H1 (cell line): ENCODE data around the gene NANOGP8. TPM values are rescaled to one million over a fixed set of nuclear protein-coding genes. Genes with fewer than 3 reads are reported as not detected.

Experiments
- CTCF ChIA-PET: fragments of 300-600 bp; sonication (Branson Sonifier 250); formaldehyde crosslinking; loops from one replicate; lab custom pipeline; 2021; ENCODE audit not compliant: partially characterized antibody; lab: Charles Lee
- POLR2A ChIA-PET: fragments of 300-600 bp; sonication (Branson Sonifier 250); formaldehyde crosslinking; loops from one replicate; lab custom pipeline; 2021; ENCODE audit warnings: inconsistent platforms; ENCODE audit not compliant: partially characterized antibody; lab: Charles Lee
- DNase-seq, 2 experiments: peaks; one replicate each; pipeline versions ENCODE4 v3.0.0 to v3.0.0-alpha.2; 2010 to 2022; ENCODE audit warnings: low spot score in 2 of 2, low read depth in 1 of 2, mixed read lengths in 1 of 2
- FAIRE-seq: peaks from 2 replicates; lab custom pipeline; 2011; peaks lifted over from hg19 to GRCh38; lab: Jason Lieb, UNC
- H2AFZ ChIP-seq: 2 replicates; pipeline ENCODE4 v1.8.1; 2012; ENCODE audit warnings: low read length, inconsistent platforms
- H2AK5ac ChIP-seq: 2 replicates; pipeline ENCODE4 v1.6.1; 2013; ENCODE audit warnings: low read depth, low read length
- H2BK120ac ChIP-seq: replicated peaks from 2 replicates; pipeline ENCODE3; 2013; ENCODE audit warnings: low read depth, low read length, inconsistent platforms
- H2BK12ac ChIP-seq: 2 replicates; pipeline ENCODE4 v1.6.1; 2013; ENCODE audit warnings: low read depth, low read length
- H2BK15ac ChIP-seq: 2 replicates; pipeline ENCODE4 v1.6.1; 2013; ENCODE audit warnings: low read length
- H2BK20ac ChIP-seq: 2 replicates; pipeline ENCODE4 v1.6.1; 2013; ENCODE audit warnings: low read length
- H2BK5ac ChIP-seq: 2 replicates; pipeline ENCODE4 v1.6.1; 2013; ENCODE audit warnings: low read depth, low read length
- H3K14ac ChIP-seq: 2 replicates; pipeline ENCODE4 v1.6.1; 2013; ENCODE audit warnings: inconsistent platforms; ENCODE audit not compliant: insufficient read length
- H3K18ac ChIP-seq: 2 replicates; pipeline ENCODE4 v1.6.1; 2013; ENCODE audit warnings: low read length; ENCODE audit errors: extremely low read depth
- H3K23ac ChIP-seq: 2 replicates; pipeline ENCODE4 v1.6.1; 2013; ENCODE audit warnings: inconsistent platforms; ENCODE audit not compliant: insufficient read length
- H3K23me2 ChIP-seq: 2 replicates; pipeline ENCODE4 v1.6.1; 2013; ENCODE audit warnings: low read depth, low read length
- H3K27ac ChIP-seq: 2 replicates; pipeline ENCODE4 v1.6.1; 2011; ENCODE audit warnings: low read depth, low read length, inconsistent platforms
- H3K27me3 ChIP-seq, 4 experiments: replicated peaks in 1 of 4; 1 replicate in 1 of 4; 2 replicates in 3 of 4; pipeline versions ENCODE4 v1.6.1 to v1.8.1; 2011 to 2013; ENCODE audit warnings: low read length in 3 of 4, mild to moderate bottlenecking in 3 of 4, inconsistent platforms in 2 of 4, mixed read lengths in 2 of 4, moderate library complexity in 1 of 4; ENCODE audit not compliant: control insufficient read depth in 3 of 4, insufficient read depth in 3 of 4; ENCODE audit errors: extremely low read depth in 1 of 4
- H3K36me3 ChIP-seq, 4 experiments: 2 replicates each; pipeline versions ENCODE4 v1.6.1 to v1.8.1; 2011 to 2013; ENCODE audit warnings: mild to moderate bottlenecking in 4 of 4, low read length in 3 of 4, moderate library complexity in 2 of 4, control low read depth in 1 of 4, inconsistent platforms in 1 of 4; ENCODE audit not compliant: insufficient read depth in 4 of 4, control insufficient read depth in 2 of 4
- H3K4ac ChIP-seq: replicated peaks from 2 replicates; pipeline ENCODE3; 2013; ENCODE audit warnings: low read length, low read depth, mixed read lengths, inconsistent platforms; ENCODE audit not compliant: insufficient read length
- H3K4me1 ChIP-seq, 4 experiments: replicated peaks in 1 of 4; 1 replicate in 1 of 4; 2 replicates in 3 of 4; pipeline versions ENCODE4 v1.6.1 to v1.8.1; 2011 to 2013; ENCODE audit warnings: low read length in 3 of 4, inconsistent platforms in 2 of 4, mixed read lengths in 1 of 4; ENCODE audit not compliant: insufficient read depth in 4 of 4, control insufficient read depth in 3 of 4
- H3K4me2 ChIP-seq, 2 experiments: 2 replicates each; pipeline versions ENCODE4 v1.6.1 to v1.8.1; 2011 to 2013; ENCODE audit warnings: low read depth in 2 of 2, low read length in 2 of 2, control low read depth in 1 of 2, inconsistent platforms in 1 of 2, mild to moderate bottlenecking in 1 of 2; ENCODE audit not compliant: insufficient read depth in 1 of 2
- H3K4me3 ChIP-seq, 4 experiments: fragments of 200-600, 300-600 bp in 1 of 4; sonication (generic), shearing (Covaris generic), sonication (Bioruptor Twin) in 1 of 4; 2 replicates each; pipeline versions ENCODE4 v1.5.1 to v1.8.1; 2011 to 2016; ENCODE audit warnings: low read length in 4 of 4, low read depth in 3 of 4, control low read depth in 2 of 4, inconsistent platforms in 2 of 4, mild to moderate bottlenecking in 2 of 4, mixed read lengths in 1 of 4, moderate library complexity in 1 of 4; ENCODE audit not compliant: insufficient read depth in 2 of 4; ENCODE audit errors: extremely low read depth in 1 of 4
- H3K56ac ChIP-seq: replicated peaks from 2 replicates; pipeline ENCODE3; 2013; ENCODE audit warnings: low read depth, mild to moderate bottlenecking, mixed read lengths, low read length, inconsistent platforms; ENCODE audit not compliant: insufficient read length
- H3K79me1 ChIP-seq: 2 replicates; pipeline ENCODE4 v1.6.1; 2013; ENCODE audit warnings: low read depth, low read length, control low read depth
- H3K79me2 ChIP-seq, 2 experiments: 2 replicates each; pipeline versions ENCODE4 v1.6.1 to v1.8.1; 2012 to 2013; ENCODE audit warnings: low read length in 2 of 2, mild to moderate bottlenecking in 2 of 2, inconsistent platforms in 1 of 2; ENCODE audit not compliant: insufficient read depth in 2 of 2, control insufficient read depth in 1 of 2
- H3K9ac ChIP-seq, 4 experiments: replicated peaks in 1 of 4; 1 replicate in 1 of 4; 2 replicates in 3 of 4; pipeline versions ENCODE4 v1.6.1 to v1.8.1; 2011 to 2013; ENCODE audit warnings: low read depth in 3 of 4, low read length in 3 of 4, control low read depth in 2 of 4, mild to moderate bottlenecking in 2 of 4, moderate library complexity in 2 of 4, inconsistent platforms in 1 of 4; ENCODE audit errors: extremely low read depth in 1 of 4
- H3K9me3 ChIP-seq, 2 experiments: 2 replicates each; pipeline versions ENCODE4 v1.6.1 to v1.8.1; 2012 to 2013; ENCODE audit warnings: mild to moderate bottlenecking in 2 of 2, moderate library complexity in 2 of 2, control low read depth in 1 of 2, inconsistent platforms in 1 of 2, low read depth in 1 of 2, low read length in 1 of 2, mixed read lengths in 1 of 2; ENCODE audit not compliant: insufficient read depth in 2 of 2
- H4K20me1 ChIP-seq, 2 experiments: replicated peaks in 1 of 2; 2 replicates each; pipeline versions ENCODE3 to v1.8.1; 2011 to 2013; ENCODE audit warnings: inconsistent platforms in 2 of 2, low read length in 2 of 2, mild to moderate bottlenecking in 1 of 2; ENCODE audit not compliant: insufficient read depth in 2 of 2, control insufficient read depth in 1 of 2
- H4K5ac ChIP-seq: 2 replicates; pipeline ENCODE4 v1.6.1; 2013; ENCODE audit warnings: low read length, low read depth, mixed read lengths, inconsistent platforms; ENCODE audit not compliant: insufficient read length
- H4K8ac ChIP-seq: 2 replicates; pipeline ENCODE4 v1.8.0; 2013; ENCODE audit warnings: mild to moderate bottlenecking, moderate library complexity, low read length, inconsistent platforms; ENCODE audit not compliant: insufficient read depth; ENCODE audit errors: extremely low read depth
- H4K91ac ChIP-seq: replicated peaks from 2 replicates; pipeline ENCODE3; 2013; ENCODE audit warnings: low read length, mixed read lengths, inconsistent platforms; ENCODE audit not compliant: insufficient read length
- ATF2 ChIP-seq: IDR thresholded peaks from 2 replicates; pipeline ENCODE4 v1.6.1; 2012; ENCODE audit warnings: low read length, inconsistent platforms
- CHD2 ChIP-seq: IDR thresholded peaks from 2 replicates; pipeline ENCODE4 v1.6.1; 2012; ENCODE audit warnings: low read length, improper control_type of control experiment
- EP300 ChIP-seq, 2 experiments: IDR thresholded peaks; 1 replicate in 1 of 2; 2 replicates in 1 of 2; pipeline ENCODE4 v1.6.1; 2011 to 2012; ENCODE audit warnings: low read depth in 2 of 2, low read length in 2 of 2, mild to moderate bottlenecking in 2 of 2, borderline replicate concordance in 1 of 2, inconsistent platforms in 1 of 2, moderate library complexity in 1 of 2
- NANOG ChIP-seq: IDR thresholded peaks from 2 replicates; pipeline ENCODE4 v1.6.1; 2011; ENCODE audit warnings: low read length, low read depth, mild to moderate bottlenecking, inconsistent platforms; ENCODE audit not compliant: insufficient read depth, poor library complexity, severe bottlenecking
- PHF8 ChIP-seq: fragments of 200-600 bp; sonication (generic); conservative IDR thresholded peaks from 2 replicates; pipeline ENCODE4 v1.7.1; 2012; ENCODE audit warnings: low read depth, mild to moderate bottlenecking, inconsistent platforms, low read length, moderate library complexity
- SP2 ChIP-seq: IDR thresholded peaks from 2 replicates; pipeline ENCODE4 v1.6.1; 2012; ENCODE audit warnings: mild to moderate bottlenecking, low read length, inconsistent platforms
- TCF12 ChIP-seq: IDR thresholded peaks from 2 replicates; pipeline ENCODE4 v1.6.1; 2011; ENCODE audit warnings: low read depth, mild to moderate bottlenecking, low read length
- WGBS, 2 experiments: shearing (Covaris generic) in 1 of 2; methylation state at CpG; one replicate each; pipeline versions ENCODE4 v1.1.6 to v1.1.7; 2013 to 2015; ENCODE audit warnings: low lambda C conversion rate in 2 of 2, mixed read lengths in 2 of 2, inconsistent platforms in 1 of 2, low coverage in 1 of 2, missing lambda C conversion rate in 1 of 2; ENCODE audit not compliant: insufficient replicate concordance in 2 of 2, insufficient coverage in 1 of 2, insufficient read length in 1 of 2; ENCODE audit errors: extremely low coverage in 1 of 2, missing lambda C conversion rate in 1 of 2; 5-methylcytosine and 5-hydroxymethylcytosine counted together
- polyA plus RNA-seq, 7 experiments: library from polyadenylated mRNA; depleted of rRNA in 3 of 7; stranded (reverse) in 5 of 7; unstranded in 2 of 7; fragments of >200 nt in 5 of 7; fragments of 200-250 nt in 2 of 7; gene quantifications; 1 replicate in 5 of 7; 2 replicates in 1 of 7; 4 replicates in 1 of 7; pipeline versions ENCODE4 v1.2.1 to v1.2.3, GENCODE V29; 2011 to 2013; ENCODE audit warnings: missing spikeins in 2 of 7, mixed read lengths in 2 of 7
- total RNA-seq: library from RNA; stranded (reverse); fragmentation: NEBNext Ultra II Directional; extraction: Animal tissue kit (Norgen Biotek cat#: 25700); gene quantifications from 2 replicates; pipeline ENCODE4 v1.2.1, GENCODE V29; 2021

Gene NANOGP8
- total and polyA plus RNA-seq, 2 of the 8 experiments (the other 6 are each of a cell fraction or from before 2014, with no cell fraction given): 23.3 to 40.6 TPM

- POLR2A ChIA-PET: interaction anchor here (1.2 kb wide), 1 partner anchor 71 kb away, joined by 3 read pairs; the partner anchor contains the start of gene ZNF770
Measured at GRCh38 chr15:35058534-35059054, 26.5 kb downstream of the NANOGP8 start.

More at GRCh38 chr15:35058534-35059054, 26.5 kb downstream of the NANOGP8 start:
- Histone ChIP-seq H3K79me2 (no peaks in the 10 kb centered on the region), H3K4ac (no peak overlapping the region), H3K18ac (peak overlapping the region; percentile 48; the same call in 1 of the 2 replicates), H4K91ac (no peak overlapping the region), H3K9me3 (no peaks in the 10 kb centered on the region), H2BK20ac (0 out of 2 replicates have a peak overlapping the region, but pooled peaks have one; percentile 48), H3K79me1 (no peaks in the 10 kb centered on the region), H4K8ac (no peak overlapping the region), H2BK12ac (no peak overlapping the region), H3K9ac (no peak overlapping the region), H3K4me1 (peaks cover 3 to 15% (median 10%) of the 10 kb centered on the region in 4 experiments; a peak in 5 of 7 replicates), H2BK120ac (no peak overlapping the region), H2BK15ac (0 out of 2 replicates have a peak overlapping the region, but pooled peaks have one; percentile 61), H3K23me2 (no peaks in the 10 kb centered on the region), H3K14ac (no peak overlapping the region), H2AK5ac (no peak overlapping the region), H3K36me3 (no peaks in the 10 kb centered on the region), H3K56ac (no peak overlapping the region), H3K4me2 (no peak overlapping the region), H4K5ac (no peak overlapping the region), H3K27me3 (no peaks in the 10 kb centered on the region)
- DNase-seq (no peak), FAIRE-seq (no peak)
- 66% methylated on average over 5 of the region's 5 CpGs; no CpG with 5 or more reads in 1 of the 2 experiments for WGBS, 2 experiments
- CTCF ChIA-PET: interaction anchor here (1.1 to 1.4 kb wide), 3 partner anchors 13 to 386 kb away, joined by 3 to 5 read pairs (median 4); no protein-coding TSS in a partner anchor
- TF ChIP-seq CHD2: no peak
- no peak for TF ChIP-seq SP2
- no peak for TF ChIP-seq NANOG
- TF ChIP-seq ATF2: no peak
- no peak for TF ChIP-seq TCF12
- TF ChIP-seq PHF8: no peak
- no peak for TF ChIP-seq EP300 (IDR thresholded peaks at IDR 0.05; ENCODE audit: borderline replicate concordance in 1 of 2, low read depth in 2 of 2, low read length in 2 of 2)
- TF ChIP-seq, all 59 proteins: peak for 0
- Histone ChIP-seq H2BK5ac (no peak overlapping the region), H3K23ac (no peak overlapping the region), H3K4me3 (no peak overlapping the region), H4K20me1 (no peaks in the 10 kb centered on the region), H3K27ac (no peak overlapping the region), H2AFZ (no peak overlapping the region)
